GM19468 (cell line): ENCODE measurements around the gene IL1RL2.

Source experiments
- ATAC-seq: cut with Tn5 transposase; IDR thresholded peaks from one replicate; pipeline ENCODE4 v1.9.1; 2021; ENCODE audit warnings: mild to moderate bottlenecking, moderate library complexity, moderate number of reproducible peaks; ENCODE audit not compliant: unreplicated experiment; ENCODE audit errors: extremely low read depth

IL1RL2 gene

GRCh38 chr2:102155703-102156515 is 30.9 kb upstream of the IL1RL2 start:
- no peak for ATAC-seq

GRCh38 chr2:102158011-102158755 is 28.6 kb upstream of the IL1RL2 start:
- ATAC-seq, result no peak

GRCh38 chr2:102159295-102159694 is 27.5 kb upstream of the IL1RL2 start:
- ATAC-seq, result no peak

- no peak for ATAC-seq
Measured at GRCh38 chr2:102166189-102166845, 20.5 kb upstream of the IL1RL2 start.

GRCh38 chr2:102168026-102168771 is 18.6 kb upstream of the IL1RL2 start:
- ATAC-seq, result no peak

GRCh38 chr2:102171946-102172345 is 14.9 kb upstream of the IL1RL2 start:
- no peak for ATAC-seq

- no peak for ATAC-seq
Measured at GRCh38 chr2:102172745-102173144, 14.1 kb upstream of the IL1RL2 start.

- ATAC-seq, result no peak
Measured at GRCh38 chr2:102176172-102176571, 10.7 kb upstream of the IL1RL2 start.

- no peak for ATAC-seq
Measured at GRCh38 chr2:102177814-102178478, 8.9 kb upstream of the IL1RL2 start.

- ATAC-seq, result no peak
Measured at GRCh38 chr2:102179061-102179460, 7.8 kb upstream of the IL1RL2 start.

- no peak for ATAC-seq
Measured at GRCh38 chr2:102179788-102180686, 6.8 kb upstream of the IL1RL2 start.

- ATAC-seq, result no peak
Measured at GRCh38 chr2:102180687-102180999, 6.2 kb upstream of the IL1RL2 start.

GRCh38 chr2:102181376-102181775 is 5.4 kb upstream of the IL1RL2 start:
- ATAC-seq, result no peak

- ATAC-seq, result no peak
Measured at GRCh38 chr2:102181919-102182635, 4.7 kb upstream of the IL1RL2 start.

- no peak for ATAC-seq
Measured at GRCh38 chr2:102184018-102184417, 2.8 kb upstream of the IL1RL2 start.

GRCh38 chr2:102184568-102184967 is 2.3 kb upstream of the IL1RL2 start:
- ATAC-seq, result no peak

GRCh38 chr2:102185347-102185746 is 1.5 kb upstream of the IL1RL2 start:
- ATAC-seq, result no peak

GRCh38 chr2:102187496-102188150 is 800 bp downstream of the IL1RL2 start:
- no peak for ATAC-seq
